ENCODE data around the gene SPRYD3. TPM values are rescaled to one million over a fixed set of nuclear protein-coding genes. Genes with fewer than 3 reads are reported as not detected.

Gene SPRYD3
- total RNA-seq, 1 donor, result 26.8 TPM

GRCh38 chr12:53073881-53074280 lies 5.3 kb downstream of the SPRYD3 start:
- Histone ChIP-seq H3K36me3 (ENCODE audit: insufficient read depth, low read length) (peaks cover 61% of the 10 kb centered on the region), H3K9me3 (ENCODE audit: low read depth, low read length) (no peaks in the 10 kb centered on the region), H3K4me1 (ENCODE audit: insufficient read depth, low read length) (peaks cover 29% of the 10 kb centered on the region), H3K79me2 (ENCODE audit: insufficient read depth, low read length) (peaks cover 63% of the 10 kb centered on the region), H3K4me3 (ENCODE audit: insufficient read depth, low read length) (no peak overlapping the region), H2AFZ (ENCODE audit: low read length) (no peak overlapping the region), H3K27me3 (ENCODE audit: insufficient read depth, low read length) (no peaks in the 10 kb centered on the region), H4K20me1 (ENCODE audit: insufficient read depth, low read length) (peaks cover 3% of the 10 kb centered on the region), H3K27ac (ENCODE audit: low read depth, low read length) (no peak overlapping the region), H3K4me2 (ENCODE audit: insufficient read depth, low read length) (no peak overlapping the region)
- no peak for DNase-seq (ENCODE audit: insufficient read length, low spot score, missing footprints)
- TF ChIP-seq, protein P1, sequence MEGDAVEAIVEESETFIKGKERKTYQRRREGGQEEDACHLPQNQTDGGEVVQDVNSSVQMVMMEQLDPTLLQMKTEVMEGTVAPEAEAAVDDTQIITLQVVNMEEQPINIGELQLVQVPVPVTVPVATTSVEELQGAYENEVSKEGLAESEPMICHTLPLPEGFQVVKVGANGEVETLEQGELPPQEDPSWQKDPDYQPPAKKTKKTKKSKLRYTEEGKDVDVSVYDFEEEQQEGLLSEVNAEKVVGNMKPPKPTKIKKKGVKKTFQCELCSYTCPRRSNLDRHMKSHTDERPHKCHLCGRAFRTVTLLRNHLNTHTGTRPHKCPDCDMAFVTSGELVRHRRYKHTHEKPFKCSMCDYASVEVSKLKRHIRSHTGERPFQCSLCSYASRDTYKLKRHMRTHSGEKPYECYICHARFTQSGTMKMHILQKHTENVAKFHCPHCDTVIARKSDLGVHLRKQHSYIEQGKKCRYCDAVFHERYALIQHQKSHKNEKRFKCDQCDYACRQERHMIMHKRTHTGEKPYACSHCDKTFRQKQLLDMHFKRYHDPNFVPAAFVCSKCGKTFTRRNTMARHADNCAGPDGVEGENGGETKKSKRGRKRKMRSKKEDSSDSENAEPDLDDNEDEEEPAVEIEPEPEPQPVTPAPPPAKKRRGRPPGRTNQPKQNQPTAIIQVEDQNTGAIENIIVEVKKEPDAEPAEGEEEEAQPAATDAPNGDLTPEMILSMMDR (IDR thresholded peaks at IDR 0.05; ENCODE audit: extremely low read depth, low read depth, low read length), result no peak

GRCh38 chr12:53071591-53072551 lies 7.3 kb downstream of the SPRYD3 start:
- H3K4me2 ChIP-seq (ENCODE audit: insufficient read depth, low read length), result peak overlapping the region; percentile 29
- H4K20me1 ChIP-seq (ENCODE audit: insufficient read depth, low read length), result peaks cover 3% of the 10 kb centered on the region
- DNase-seq (ENCODE audit: insufficient read length, low spot score, missing footprints), result peak; percentile 72
- peaks cover 65% of the 10 kb centered on the region for H3K36me3 ChIP-seq (ENCODE audit: insufficient read depth, low read length)
- TF ChIP-seq, protein P1 (IDR thresholded peaks at IDR 0.05; ENCODE audit: extremely low read depth, low read depth, low read length), result no peak
- H3K27ac ChIP-seq (ENCODE audit: low read depth, low read length), result peak overlapping the region; percentile 7
- H3K4me3 ChIP-seq (ENCODE audit: insufficient read depth, low read length), result no peak overlapping the region
- H3K27me3 ChIP-seq (ENCODE audit: insufficient read depth, low read length), result no peaks in the 10 kb centered on the region
- no peaks in the 10 kb centered on the region for H3K9me3 ChIP-seq (ENCODE audit: low read depth, low read length)
- H3K79me2 ChIP-seq (ENCODE audit: insufficient read depth, low read length), result peaks cover 43% of the 10 kb centered on the region
- peaks cover 41% of the 10 kb centered on the region for H3K4me1 ChIP-seq (ENCODE audit: insufficient read depth, low read length)
- no peak overlapping the region for H2AFZ ChIP-seq (ENCODE audit: low read length)

- Histone ChIP-seq H3K27ac (ENCODE audit: low read depth, low read length) (peak overlapping the region; percentile 7), H3K4me1 (ENCODE audit: insufficient read depth, low read length) (peaks cover 49% of the 10 kb centered on the region), H3K27me3 (ENCODE audit: insufficient read depth, low read length) (no peaks in the 10 kb centered on the region), H3K9me3 (ENCODE audit: low read depth, low read length) (no peaks in the 10 kb centered on the region), H3K4me2 (ENCODE audit: insufficient read depth, low read length) (no peak overlapping the region), H3K36me3 (ENCODE audit: insufficient read depth, low read length) (peaks cover 62% of the 10 kb centered on the region), H3K4me3 (ENCODE audit: insufficient read depth, low read length) (no peak overlapping the region), H3K79me2 (ENCODE audit: insufficient read depth, low read length) (peaks cover 42% of the 10 kb centered on the region), H2AFZ (ENCODE audit: low read length) (no peak overlapping the region), H4K20me1 (ENCODE audit: insufficient read depth, low read length) (peaks cover 3% of the 10 kb centered on the region)
- DNase-seq (ENCODE audit: insufficient read length, low spot score, missing footprints), result peak; percentile 90
- TF ChIP-seq, protein P1 (IDR thresholded peaks at IDR 0.05; ENCODE audit: extremely low read depth, low read depth, low read length), result no peak
Observed at GRCh38 chr12:53070877-53071492, 8.2 kb downstream of the SPRYD3 start.

All from osteoblast (primary cell).